Measurements from ENCODE around the gene SLC16A12.
"Not testable (repeated sequence)": the region's sequence is repeated elsewhere in the genome, so short reads cannot be mapped to it uniquely, and the experiment has no call there.

The SLC16A12 gene

DNA sequence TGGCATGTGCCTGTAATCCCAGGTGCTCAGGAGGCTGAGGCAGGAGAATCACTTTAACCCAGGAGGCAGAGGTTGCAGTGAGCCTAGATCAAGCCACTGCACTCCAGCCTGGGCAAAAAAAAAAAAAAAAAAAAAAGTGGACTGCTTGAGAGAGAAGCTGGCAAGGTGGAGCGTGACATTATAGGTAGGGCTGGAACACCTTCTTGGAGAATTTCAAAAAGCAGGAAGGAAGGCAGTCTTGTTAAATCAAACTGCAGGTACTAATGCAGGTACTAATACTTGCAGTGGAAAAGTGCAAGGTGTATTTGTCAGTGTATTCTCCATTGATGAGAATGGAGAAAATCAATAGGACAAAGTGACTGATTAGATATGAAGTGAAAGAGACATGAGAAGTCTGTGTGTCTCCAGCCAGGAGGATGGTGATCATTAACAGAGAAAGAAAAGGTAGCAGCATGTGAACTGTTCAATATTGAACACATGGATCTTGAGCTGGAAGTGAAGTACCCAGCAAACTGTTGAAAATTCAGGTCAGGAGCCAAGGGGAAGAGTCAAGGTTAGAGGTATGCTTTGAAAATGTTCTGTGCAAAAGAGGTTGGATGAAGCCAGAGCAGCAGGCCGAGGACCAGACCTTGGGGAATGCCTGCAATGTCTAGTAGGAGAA, 12.6 kb upstream of the SLC16A12 start:
- Histone ChIP-seq H3K4me3 (ENCODE audit: low read depth, low read length, poor library complexity, severe bottlenecking) (no peak overlapping the region), H3K9me3 (ENCODE audit: low read length) (no peaks in the 10 kb centered on the region), H3K27me3 (ENCODE audit: insufficient read depth, low read length) (no peaks in the 10 kb centered on the region), H3K9me2 (ENCODE audit: low read depth, low read length) (no peaks in the 10 kb centered on the region), H3F3A (ENCODE audit: insufficient read depth, low read length) (no peaks in the 10 kb centered on the region), H3K36me3 (ENCODE audit: insufficient read depth, low read length) (no peaks in the 10 kb centered on the region), H3K79me2 (ENCODE audit: insufficient read depth, low read length) (no peaks in the 10 kb centered on the region), H2AFZ (ENCODE audit: low read length) (no peak overlapping the region), H4K20me1 (ENCODE audit: insufficient read depth, low read length) (no peaks in the 10 kb centered on the region), H3K9ac (ENCODE audit: low read length) (no peak overlapping the region), H3K4me1 (ENCODE audit: insufficient read depth, low read length, severe bottlenecking) (no peaks in the 10 kb centered on the region), H3K27ac (ENCODE audit: low read depth, low read length, poor library complexity, severe bottlenecking) (no peak overlapping the region), H3K4me2 (ENCODE audit: low read length) (no peak overlapping the region)
- TF ChIP-seq EZH2 (IDR thresholded peaks at IDR 0.05; ENCODE audit: borderline replicate concordance, low read length): no peak
- TF ChIP-seq, protein P1, sequence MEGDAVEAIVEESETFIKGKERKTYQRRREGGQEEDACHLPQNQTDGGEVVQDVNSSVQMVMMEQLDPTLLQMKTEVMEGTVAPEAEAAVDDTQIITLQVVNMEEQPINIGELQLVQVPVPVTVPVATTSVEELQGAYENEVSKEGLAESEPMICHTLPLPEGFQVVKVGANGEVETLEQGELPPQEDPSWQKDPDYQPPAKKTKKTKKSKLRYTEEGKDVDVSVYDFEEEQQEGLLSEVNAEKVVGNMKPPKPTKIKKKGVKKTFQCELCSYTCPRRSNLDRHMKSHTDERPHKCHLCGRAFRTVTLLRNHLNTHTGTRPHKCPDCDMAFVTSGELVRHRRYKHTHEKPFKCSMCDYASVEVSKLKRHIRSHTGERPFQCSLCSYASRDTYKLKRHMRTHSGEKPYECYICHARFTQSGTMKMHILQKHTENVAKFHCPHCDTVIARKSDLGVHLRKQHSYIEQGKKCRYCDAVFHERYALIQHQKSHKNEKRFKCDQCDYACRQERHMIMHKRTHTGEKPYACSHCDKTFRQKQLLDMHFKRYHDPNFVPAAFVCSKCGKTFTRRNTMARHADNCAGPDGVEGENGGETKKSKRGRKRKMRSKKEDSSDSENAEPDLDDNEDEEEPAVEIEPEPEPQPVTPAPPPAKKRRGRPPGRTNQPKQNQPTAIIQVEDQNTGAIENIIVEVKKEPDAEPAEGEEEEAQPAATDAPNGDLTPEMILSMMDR (IDR thresholded peaks at IDR 0.05; ENCODE audit: low read length): no peak

DNA sequence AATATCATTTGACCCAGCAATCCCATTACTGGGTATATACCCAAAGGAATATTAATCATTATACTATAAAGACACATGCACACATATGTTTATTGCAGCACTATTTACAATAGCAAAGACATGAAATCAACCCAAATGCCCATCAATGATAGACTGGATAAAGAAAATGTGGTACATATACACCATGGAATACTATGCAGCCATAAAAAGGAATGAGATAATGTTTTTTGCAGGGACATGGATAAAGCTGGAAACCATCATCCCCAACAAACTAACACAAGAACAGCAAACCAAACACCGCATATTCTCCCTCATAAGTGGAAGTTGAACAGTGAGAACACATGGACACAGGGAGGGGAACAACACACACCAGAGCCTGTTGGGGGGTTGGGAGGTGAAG, 11.3 kb upstream of the SLC16A12 start:
- not testable (repeated sequence) for H2AFZ ChIP-seq (ENCODE audit: low read length); H3K36me3 ChIP-seq (ENCODE audit: insufficient read depth, low read length); H3K4me3 ChIP-seq (ENCODE audit: low read depth, low read length, poor library complexity, severe bottlenecking); H3K4me1 ChIP-seq (ENCODE audit: insufficient read depth, low read length, severe bottlenecking); H4K20me1 ChIP-seq (ENCODE audit: insufficient read depth, low read length); H3K4me2 ChIP-seq (ENCODE audit: low read length); H3K79me2 ChIP-seq (ENCODE audit: insufficient read depth, low read length); H3K9me2 ChIP-seq (ENCODE audit: low read depth, low read length); H3F3A ChIP-seq (ENCODE audit: insufficient read depth, low read length); H3K27me3 ChIP-seq (ENCODE audit: insufficient read depth, low read length); H3K9me3 ChIP-seq (ENCODE audit: low read length); H3K9ac ChIP-seq (ENCODE audit: low read length); H3K27ac ChIP-seq (ENCODE audit: low read depth, low read length, poor library complexity, severe bottlenecking)

DNA sequence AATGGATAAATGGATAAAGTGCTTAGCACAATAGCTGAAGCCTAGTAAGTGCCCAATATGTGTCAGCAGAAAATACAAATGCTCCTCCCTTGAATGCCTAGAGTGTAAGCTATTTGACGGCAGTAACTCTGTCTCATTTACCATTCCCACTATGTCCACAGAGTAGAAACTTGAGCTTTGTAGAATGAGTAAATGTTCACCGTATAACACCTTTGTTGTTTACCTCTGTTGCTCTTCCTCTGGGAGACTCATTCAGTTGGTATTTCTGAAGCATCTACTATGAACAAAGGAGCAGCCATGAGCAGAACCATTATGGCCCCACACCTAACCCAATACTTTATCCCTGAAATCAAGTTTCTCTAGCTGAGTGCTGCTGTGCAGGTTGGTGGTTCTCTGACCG, 8.4 kb upstream of the SLC16A12 start:
- H2AFZ ChIP-seq (ENCODE audit: low read length): no peak overlapping the region
- no peak overlapping the region for H3K27ac ChIP-seq (ENCODE audit: low read depth, low read length, poor library complexity, severe bottlenecking)
- H3K9ac ChIP-seq (ENCODE audit: low read length): no peak overlapping the region
- H3K36me3 ChIP-seq (ENCODE audit: insufficient read depth, low read length): no peaks in the 10 kb centered on the region
- H3K79me2 ChIP-seq (ENCODE audit: insufficient read depth, low read length): no peaks in the 10 kb centered on the region
- no peaks in the 10 kb centered on the region for H3K9me3 ChIP-seq (ENCODE audit: low read length)
- H4K20me1 ChIP-seq (ENCODE audit: insufficient read depth, low read length): no peaks in the 10 kb centered on the region
- H3K4me2 ChIP-seq (ENCODE audit: low read length): no peak overlapping the region
- H3F3A ChIP-seq (ENCODE audit: insufficient read depth, low read length): no peaks in the 10 kb centered on the region
- H3K4me3 ChIP-seq (ENCODE audit: low read depth, low read length, poor library complexity, severe bottlenecking): no peak overlapping the region
- TF ChIP-seq EZH2 (IDR thresholded peaks at IDR 0.05; ENCODE audit: borderline replicate concordance, low read length): no peak
- TF ChIP-seq, protein P1 (IDR thresholded peaks at IDR 0.05; ENCODE audit: low read length): no peak
- H3K9me2 ChIP-seq (ENCODE audit: low read depth, low read length): no peaks in the 10 kb centered on the region
- no peaks in the 10 kb centered on the region for H3K27me3 ChIP-seq (ENCODE audit: insufficient read depth, low read length)
- no peaks in the 10 kb centered on the region for H3K4me1 ChIP-seq (ENCODE audit: insufficient read depth, low read length, severe bottlenecking)

DNA sequence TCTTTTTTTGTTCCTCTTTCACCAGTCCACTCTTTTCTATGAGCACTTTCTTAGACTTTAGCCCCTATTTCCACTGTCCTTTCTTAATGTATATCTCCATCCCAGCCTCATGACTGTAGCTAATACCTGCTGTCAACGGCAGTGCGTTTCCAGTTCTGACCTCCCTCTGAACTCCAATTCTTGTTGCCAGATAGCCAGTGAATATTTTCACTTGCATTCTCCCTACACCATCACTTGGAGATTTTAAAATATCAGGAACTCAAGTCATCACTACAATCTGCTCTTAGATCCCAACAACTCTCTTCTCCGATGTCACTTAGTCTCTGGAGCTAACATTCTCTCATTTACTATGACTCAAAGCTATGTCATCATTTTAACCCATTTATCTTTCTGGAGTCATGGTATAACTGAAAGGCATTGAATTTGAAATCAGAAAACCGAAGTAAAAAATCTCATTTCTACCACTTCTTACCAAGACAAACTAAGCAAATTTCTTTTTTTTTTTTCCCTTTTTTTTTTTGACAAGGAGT, 5.1 kb upstream of the SLC16A12 start:
- H3K27me3 ChIP-seq (ENCODE audit: insufficient read depth, low read length): no peaks in the 10 kb centered on the region
- TF ChIP-seq EZH2 (IDR thresholded peaks at IDR 0.05; ENCODE audit: borderline replicate concordance, low read length): no peak
- TF ChIP-seq, protein P1 (IDR thresholded peaks at IDR 0.05; ENCODE audit: low read length): no peak
- H3K9me3 ChIP-seq (ENCODE audit: low read length): no peaks in the 10 kb centered on the region
- no peak overlapping the region for H3K4me3 ChIP-seq (ENCODE audit: low read depth, low read length, poor library complexity, severe bottlenecking)
- H3K4me1 ChIP-seq (ENCODE audit: insufficient read depth, low read length, severe bottlenecking): no peaks in the 10 kb centered on the region
- H3F3A ChIP-seq (ENCODE audit: insufficient read depth, low read length): no peaks in the 10 kb centered on the region
- H3K36me3 ChIP-seq (ENCODE audit: insufficient read depth, low read length): no peaks in the 10 kb centered on the region
- H4K20me1 ChIP-seq (ENCODE audit: insufficient read depth, low read length): no peaks in the 10 kb centered on the region
- no peaks in the 10 kb centered on the region for H3K79me2 ChIP-seq (ENCODE audit: insufficient read depth, low read length)
- H3K9ac ChIP-seq (ENCODE audit: low read length): no peak overlapping the region
- no peak overlapping the region for H3K27ac ChIP-seq (ENCODE audit: low read depth, low read length, poor library complexity, severe bottlenecking)
- no peak overlapping the region for H2AFZ ChIP-seq (ENCODE audit: low read length)
- H3K9me2 ChIP-seq (ENCODE audit: low read depth, low read length): no peaks in the 10 kb centered on the region
- H3K4me2 ChIP-seq (ENCODE audit: low read length): no peak overlapping the region

Data from OCI-LY1 (cell line).